Endothelial cell of umbilical vein (primary cell): ENCODE measurements around the gene GALNT2. TPM values are rescaled to one million over a fixed set of nuclear protein-coding genes. Genes with fewer than 3 reads are reported as not detected.

Experiments used
- BruUV-seq: library from RNA; stranded (reverse); fragments of 400-500 nt; replicated peaks from 2 replicates; lab custom pipeline; 2021; lab: Mats Ljungman, UMichigan
- CTCF ChIA-PET: fragments of 300-600, 350-600 bp; sonication (Branson Sonifier 250); formaldehyde crosslinking; loops from one replicate; lab custom pipeline; 2021; ENCODE audit warnings: antibody characterized with exemption, inconsistent platforms; lab: Charles Lee
- POLR2A ChIA-PET: fragments of 300-600, 350-600 bp; sonication (Branson Sonifier 250); formaldehyde crosslinking; loops from one replicate; lab custom pipeline; 2021; ENCODE audit warnings: antibody characterized with exemption, inconsistent platforms; lab: Charles Lee
- DNase-seq: peaks from one replicate; pipeline ENCODE4 v3.0.0-alpha.2; 2011; ENCODE audit warnings: low read depth, low spot score
- FAIRE-seq: peaks from 2 replicates; lab custom pipeline; 2011; peaks lifted over from hg19 to GRCh38; lab: Jason Lieb, UNC
- H2AFZ ChIP-seq: 2 replicates; pipeline ENCODE4 v1.6.0; 2012; ENCODE audit warnings: low read depth, low read length, control low read depth, inconsistent platforms
- H3K27ac ChIP-seq: 2 replicates; pipeline ENCODE4 v1.5.1; 2011; ENCODE audit warnings: low read depth, mild to moderate bottlenecking, control low read depth, low read length, moderate library complexity; ENCODE audit not compliant: insufficient read depth
- H3K27me3 ChIP-seq, 2 experiments: 2 replicates each; pipeline versions ENCODE4 v1.6.0 to v1.6.1; 2011; ENCODE audit warnings: low read length in 2 of 2, mixed read lengths in 1 of 2; ENCODE audit not compliant: control insufficient read depth in 2 of 2, insufficient read depth in 2 of 2
- H3K36me3 ChIP-seq, 2 experiments: 2 replicates in 1 of 2; 3 replicates in 1 of 2; pipeline ENCODE4 v1.5.1; 2011; ENCODE audit warnings: low read length in 2 of 2, mild to moderate bottlenecking in 1 of 2, moderate library complexity in 1 of 2; ENCODE audit not compliant: control insufficient read depth in 2 of 2, insufficient read depth in 2 of 2; ENCODE audit errors: extremely low read depth in 1 of 2
- H3K4me1 ChIP-seq: 3 replicates; pipeline ENCODE4 v1.5.1; 2011; ENCODE audit warnings: mild to moderate bottlenecking, low read length; ENCODE audit not compliant: control insufficient read depth, insufficient read depth; ENCODE audit errors: extremely low read depth
- H3K4me2 ChIP-seq: 2 replicates; pipeline ENCODE4 v1.6.1; 2011; ENCODE audit warnings: low read length, control low read depth, mixed read lengths; ENCODE audit not compliant: insufficient read depth
- H3K4me3 ChIP-seq, 3 experiments: fragments of 200-600 bp in 1 of 3; sonication (generic), shearing (Covaris generic) in 1 of 3; replicated peaks in 1 of 3; 2 replicates each; pipeline ENCODE4 v1.5.1; 2011 to 2016; ENCODE audit warnings: control low read depth in 3 of 3, low read length in 3 of 3, mild to moderate bottlenecking in 2 of 3, inconsistent platforms in 1 of 3, low read depth in 1 of 3, moderate library complexity in 1 of 3; ENCODE audit not compliant: insufficient read depth in 1 of 3
- H3K79me2 ChIP-seq: 2 replicates; pipeline ENCODE4 v1.6.0; 2012; ENCODE audit warnings: low read length, inconsistent platforms; ENCODE audit not compliant: control insufficient read depth, insufficient read depth
- H3K9ac ChIP-seq: replicated peaks from 2 replicates; pipeline ENCODE3; 2011; ENCODE audit warnings: low read length, control low read depth; ENCODE audit not compliant: insufficient read depth; ENCODE audit errors: extremely low read depth
- H3K9me1 ChIP-seq: replicated peaks from 3 replicates; pipeline ENCODE4 v1.6.0; 2011; ENCODE audit warnings: mild to moderate bottlenecking, low read length; ENCODE audit not compliant: control insufficient read depth, insufficient read depth; ENCODE audit errors: extremely low read depth
- H3K9me3 ChIP-seq: replicated peaks from 2 replicates; pipeline ENCODE4 v1.5.1; 2012; ENCODE audit warnings: low read length, inconsistent platforms; ENCODE audit not compliant: control insufficient read depth, insufficient read depth
- H4K20me1 ChIP-seq: replicated peaks from 2 replicates; pipeline ENCODE3; 2011; ENCODE audit warnings: mild to moderate bottlenecking, low read length; ENCODE audit not compliant: control insufficient read depth, insufficient read depth; ENCODE audit errors: extremely low read depth
- CTCF ChIP-seq, 2 donors: IDR thresholded peaks; 1 replicate in 1 of 2; 2 replicates in 1 of 2; pipeline ENCODE4 v1.5.1; 2011; ENCODE audit warnings: low read length in 2 of 2, mild to moderate bottlenecking in 2 of 2, moderate library complexity in 2 of 2, control low read depth in 1 of 2, inconsistent platforms in 1 of 2, low read depth in 1 of 2; ENCODE audit not compliant: insufficient read depth in 1 of 2; ENCODE audit errors: extremely low read depth in 1 of 2
- EZH2 ChIP-seq: IDR thresholded peaks from 2 replicates; pipeline ENCODE4 v1.6.1; 2012; ENCODE audit warnings: borderline replicate concordance, low read depth, mild to moderate bottlenecking, moderate library complexity, low read length, inconsistent platforms; ENCODE audit not compliant: severe bottlenecking
- FOS ChIP-seq: IDR thresholded peaks from 2 replicates; pipeline ENCODE4 v1.6.1; 2011; ENCODE audit warnings: mild to moderate bottlenecking, low read length, moderate library complexity, borderline replicate concordance; ENCODE audit not compliant: insufficient read depth
- GATA2 ChIP-seq: IDR thresholded peaks from 2 replicates; pipeline ENCODE4 v1.7.0; 2011; ENCODE audit warnings: low read depth, mild to moderate bottlenecking, moderate library complexity, mixed read lengths, low read length; ENCODE audit not compliant: insufficient read length, insufficient read depth
- JUN ChIP-seq: IDR thresholded peaks from 2 replicates; pipeline ENCODE4 v1.6.1; 2011; ENCODE audit warnings: borderline replicate concordance, low read depth; ENCODE audit not compliant: insufficient read length, insufficient read depth
- MAX ChIP-seq: IDR thresholded peaks from 2 replicates; pipeline ENCODE4 v1.6.1; 2011; ENCODE audit not compliant: insufficient read depth, insufficient read length
- MYC ChIP-seq: IDR thresholded peaks from one replicate; pipeline ENCODE4 v1.6.1; 2011; ENCODE audit warnings: mild to moderate bottlenecking, low read depth, low read length
- POLR2A ChIP-seq: IDR thresholded peaks from 2 replicates; pipeline ENCODE4 v1.6.1; 2012; ENCODE audit warnings: low read depth, mild to moderate bottlenecking, control low read depth, low read length
- POLR2AphosphoS5 ChIP-seq: IDR thresholded peaks from 2 replicates; pipeline ENCODE4 v1.6.1; 2012; ENCODE audit warnings: low read depth, mild to moderate bottlenecking, control low read depth, low read length, moderate library complexity; ENCODE audit not compliant: insufficient read depth
- dilution Hi-C: fragments of 300-500 bp; cut with MboI; formaldehyde crosslinking; loops from one replicate; pipeline ENCODE4 v1.15.0; 2019; ENCODE audit warnings: low sequenced_read_pairs; ENCODE audit not compliant: extremely low pct_ligation_motif_present
- intact Hi-C: fragments of 100-400 bp; cut with micrococcal nuclease; formaldehyde crosslinking; loops from one replicate; pipeline ENCODE4 v1.10.0; 2022
- polyA plus RNA-seq, 4 experiments: library from polyadenylated mRNA; depleted of rRNA in 3 of 4; stranded (reverse) in 3 of 4; unstranded in 1 of 4; fragments of >200 nt; gene quantifications; 2 replicates each; pipeline versions ENCODE4 v1.2.1 to v1.2.3, GENCODE V29; 2011 to 2012; ENCODE audit warnings: missing spikeins in 1 of 4
- total RNA-seq: library from RNA; stranded (reverse); gene quantifications from 2 replicates; pipeline ENCODE4 v1.2.3, GENCODE V29; 2021

The GALNT2 gene
- total and polyA plus RNA-seq, 2 donors (not counting 3 experiments of a cell fraction or from before 2014, with no cell fraction given) = 56.3 to 77.5 TPM

GRCh38 chr1:230236301-230237008 is 169.4 kb downstream of the GALNT2 start:
- intact Hi-C loops = no loop called here
- Histone ChIP-seq H3K27me3 (no peaks in the 10 kb centered on the region), H3K36me3 (no peaks in the 10 kb centered on the region), H2AFZ (no peak overlapping the region), H3K9me3 (no peaks in the 10 kb centered on the region), H3K4me1 (no peaks in the 10 kb centered on the region), H4K20me1 (no peaks in the 10 kb centered on the region), H3K4me2 (no peak overlapping the region), H3K9ac (no peak overlapping the region), H3K9me1 (no peaks in the 10 kb centered on the region), H3K79me2 (no peaks in the 10 kb centered on the region), H3K4me3 (no peak overlapping the region), H3K27ac (no peak overlapping the region)
- TF ChIP-seq MYC (no peak), MAX (no peak), CTCF (IDR thresholded peaks at IDR 0.05; ENCODE audit: extremely low read depth in 1 of 2, insufficient read depth in 1 of 2, low read depth in 1 of 2, low read length in 2 of 2) (no peak), EZH2 (no peak), POLR2A (no peak), JUN (no peak), GATA2 (no peak), POLR2AphosphoS5 (no peak), FOS (no peak)
- no TSS peak for BruUV-seq
- dilution Hi-C loops = no loop called here
- FAIRE-seq (no peak), DNase-seq (no peak)
- ChIA-PET CTCF (interaction anchor here (1.2 to 2.3 kb wide), 3 partner anchors 9 to 575 kb away, joined by 3 to 7 read pairs (median 3); no protein-coding TSS in a partner anchor), POLR2A (no interaction called here)
